Kidney epithelial cell (primary cell): Measurements from ENCODE around the gene TLR9. TPM values are rescaled to one million over a fixed set of nuclear protein-coding genes. Genes with fewer than 3 reads are reported as not detected.

Source experiments
- DNase-seq: peaks from one replicate; pipeline ENCODE4 v3.0.0-alpha.2; 2010; ENCODE audit warnings: low read depth
- H3K27me3 ChIP-seq: 2 replicates; pipeline ENCODE4 v1.6.0; 2011; ENCODE audit warnings: low read length; ENCODE audit not compliant: control insufficient read depth, insufficient read depth
- H3K36me3 ChIP-seq: 2 replicates; pipeline ENCODE4 v1.5.1; 2011; ENCODE audit warnings: low read length; ENCODE audit not compliant: control insufficient read depth, insufficient read depth
- H3K4me3 ChIP-seq: 2 replicates; pipeline ENCODE4 v1.5.1; 2011; ENCODE audit warnings: low read depth, mild to moderate bottlenecking, control low read depth, low read length
- total RNA-seq: library from RNA; depleted of rRNA; stranded (reverse); fragments of >200 nt; gene quantifications from 2 replicates; pipeline ENCODE4 v1.2.3, GENCODE V29; 2015
- TF ChIP-seq, protein P1 (sequence below): IDR thresholded peaks from 2 replicates; pipeline ENCODE4 v1.5.1; 2011; ENCODE audit warnings: mild to moderate bottlenecking, moderate library complexity, low read length, control low read depth, inconsistent platforms; ENCODE audit not compliant: insufficient read depth, poor library complexity, severe bottlenecking

TLR9 gene
- total RNA-seq, 1 donor from 2014 or later, result not detected

DNA sequence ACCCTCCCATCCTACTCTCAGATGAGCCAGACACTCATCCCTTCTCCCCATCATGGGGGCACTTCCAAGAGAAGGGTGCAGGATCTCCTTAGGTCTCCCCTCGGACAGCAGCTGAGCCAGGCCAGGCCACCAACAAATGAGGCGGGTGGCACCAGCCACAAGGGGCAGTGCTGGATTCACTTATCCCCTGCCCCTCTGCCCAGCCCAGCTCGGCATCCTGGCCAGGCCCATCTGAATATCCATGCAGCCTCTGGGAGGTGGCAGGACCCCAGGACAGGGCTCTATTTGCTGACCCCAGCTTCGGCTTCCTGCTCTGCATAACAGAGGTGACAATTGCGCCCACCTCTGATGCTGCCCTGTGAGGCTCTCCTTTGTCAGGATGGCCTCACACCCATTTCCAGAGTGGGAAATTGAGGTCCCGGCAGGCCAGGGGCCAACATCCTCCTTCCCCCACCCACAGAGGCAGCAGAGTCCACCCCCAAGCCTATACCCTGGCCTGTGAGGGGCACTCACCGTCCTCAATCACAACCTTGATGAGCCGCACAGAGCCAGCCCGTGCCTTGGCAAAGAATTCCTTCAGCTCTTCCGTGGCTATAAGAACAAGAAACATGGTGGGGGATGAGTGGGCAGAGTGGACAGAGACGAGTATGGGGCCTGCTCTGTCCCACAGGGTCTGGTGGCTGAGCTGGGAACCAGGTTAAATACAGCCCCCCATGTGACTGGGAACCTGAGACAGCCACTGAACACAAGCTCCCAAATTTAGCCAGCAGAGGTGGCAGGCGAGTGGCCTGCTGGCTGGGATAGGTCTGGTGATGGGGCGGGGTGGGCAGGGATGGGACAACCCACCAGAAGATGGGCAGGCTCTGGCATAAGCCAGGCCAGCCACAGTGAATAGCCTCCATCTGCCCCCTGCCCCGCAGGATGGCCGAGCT is 9.3 kb upstream of the TLR9 start:
- H3K4me3 ChIP-seq, result no peak overlapping the region
- no peak for DNase-seq
- no peaks in the 10 kb centered on the region for H3K27me3 ChIP-seq
- H3K36me3 ChIP-seq, result peaks cover 6% of the 10 kb centered on the region
- TF ChIP-seq, protein P1, sequence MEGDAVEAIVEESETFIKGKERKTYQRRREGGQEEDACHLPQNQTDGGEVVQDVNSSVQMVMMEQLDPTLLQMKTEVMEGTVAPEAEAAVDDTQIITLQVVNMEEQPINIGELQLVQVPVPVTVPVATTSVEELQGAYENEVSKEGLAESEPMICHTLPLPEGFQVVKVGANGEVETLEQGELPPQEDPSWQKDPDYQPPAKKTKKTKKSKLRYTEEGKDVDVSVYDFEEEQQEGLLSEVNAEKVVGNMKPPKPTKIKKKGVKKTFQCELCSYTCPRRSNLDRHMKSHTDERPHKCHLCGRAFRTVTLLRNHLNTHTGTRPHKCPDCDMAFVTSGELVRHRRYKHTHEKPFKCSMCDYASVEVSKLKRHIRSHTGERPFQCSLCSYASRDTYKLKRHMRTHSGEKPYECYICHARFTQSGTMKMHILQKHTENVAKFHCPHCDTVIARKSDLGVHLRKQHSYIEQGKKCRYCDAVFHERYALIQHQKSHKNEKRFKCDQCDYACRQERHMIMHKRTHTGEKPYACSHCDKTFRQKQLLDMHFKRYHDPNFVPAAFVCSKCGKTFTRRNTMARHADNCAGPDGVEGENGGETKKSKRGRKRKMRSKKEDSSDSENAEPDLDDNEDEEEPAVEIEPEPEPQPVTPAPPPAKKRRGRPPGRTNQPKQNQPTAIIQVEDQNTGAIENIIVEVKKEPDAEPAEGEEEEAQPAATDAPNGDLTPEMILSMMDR, result no peak

DNA sequence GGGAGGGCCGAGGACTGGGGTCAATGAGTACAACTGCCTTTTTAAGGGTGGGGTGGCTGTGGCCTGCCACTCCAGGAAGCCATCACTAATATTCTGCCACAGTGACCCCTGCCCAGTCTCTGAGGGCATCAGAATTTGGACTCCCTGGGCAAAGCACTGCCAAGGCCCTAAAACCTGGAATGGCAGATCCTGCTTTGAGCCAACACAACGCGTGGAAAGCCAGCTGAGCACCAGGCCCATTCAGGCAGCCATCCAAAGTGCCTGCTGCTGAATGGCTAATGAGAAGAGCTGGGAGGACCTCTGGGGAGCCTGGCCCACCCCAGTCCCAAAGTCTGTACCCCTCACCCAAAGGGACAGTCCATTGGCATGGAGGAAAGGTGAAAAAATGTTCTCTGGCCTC is 8.5 kb upstream of the TLR9 start:
- H3K36me3 ChIP-seq, result peaks cover 8% of the 10 kb centered on the region
- DNase-seq, result no peak
- TF ChIP-seq, protein P1, result no peak

DNA sequence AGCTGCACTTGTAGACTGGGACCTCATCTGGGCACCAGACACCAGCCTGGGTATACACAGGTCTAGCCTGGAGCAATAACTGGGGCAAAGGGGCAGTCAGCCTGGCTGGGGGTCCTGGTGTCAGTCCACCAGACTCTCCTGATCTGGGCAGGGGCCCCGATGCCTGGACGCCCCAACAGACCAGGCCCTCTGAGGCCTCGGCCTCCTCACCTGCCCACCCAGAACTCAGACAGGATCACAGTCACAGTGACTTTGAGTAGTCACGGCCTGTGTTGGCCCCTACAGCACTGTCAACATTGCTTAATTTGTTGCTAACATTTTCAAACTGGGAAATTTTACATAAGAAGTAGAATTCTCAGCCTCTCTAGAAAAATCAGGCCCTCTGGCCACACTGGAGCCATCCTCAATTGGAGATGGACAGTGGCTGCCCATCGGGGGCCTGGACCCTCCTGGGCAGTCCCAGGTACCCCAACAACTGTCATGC is 7.7 kb upstream of the TLR9 start:
- H3K4me3 ChIP-seq, result no peak overlapping the region
- TF ChIP-seq, protein P1, result no peak
- H3K36me3 ChIP-seq, result peaks cover 8% of the 10 kb centered on the region
- no peaks in the 10 kb centered on the region for H3K27me3 ChIP-seq
- no peak for DNase-seq

More for the DNA sequence above, 8.5 kb upstream of the TLR9 start:
- H3K4me3 ChIP-seq, result no peak overlapping the region
- no peaks in the 10 kb centered on the region for H3K27me3 ChIP-seq

DNA sequence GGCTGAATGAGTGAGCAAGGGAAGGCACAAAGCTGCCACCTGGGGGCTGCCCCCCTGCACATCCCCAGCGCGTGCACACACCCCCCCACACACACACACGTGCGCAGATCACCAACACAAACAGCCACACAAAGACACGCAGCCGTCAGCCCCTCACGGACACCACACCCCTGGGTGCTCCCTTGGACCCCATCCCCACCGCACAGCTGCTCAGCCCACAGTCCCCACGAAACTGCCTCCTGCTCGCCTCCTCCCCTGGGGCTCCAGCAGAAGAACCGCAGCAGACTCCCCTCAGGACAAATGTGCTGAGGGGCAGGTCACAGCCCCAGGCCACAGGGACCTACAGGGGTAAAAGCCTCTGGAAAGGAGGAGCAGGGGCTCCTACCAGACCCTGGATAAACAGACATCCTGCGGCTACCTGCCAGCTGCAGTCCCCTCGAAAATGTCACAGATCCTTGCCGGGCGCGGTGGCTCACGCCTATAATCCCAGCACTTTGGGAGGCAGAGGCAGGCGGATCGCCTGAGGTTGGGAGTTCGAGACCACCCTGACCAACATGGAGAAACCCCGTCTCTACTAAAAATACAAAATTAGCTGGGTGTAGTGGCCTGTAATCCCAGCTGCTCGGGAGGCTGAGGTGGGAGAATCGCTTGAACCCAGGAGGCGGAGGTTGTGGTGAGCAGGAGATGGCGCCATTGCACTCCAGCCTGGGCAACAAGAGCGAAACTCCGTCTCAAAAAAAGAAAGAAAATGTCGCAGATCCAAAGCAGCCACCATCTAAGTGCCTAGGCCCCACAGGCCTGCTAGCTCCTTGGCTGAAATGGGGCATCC is 7.0 kb upstream of the TLR9 start:
- Histone ChIP-seq H3K36me3 (peaks cover 8% of the 10 kb centered on the region), H3K27me3 (no peaks in the 10 kb centered on the region)
- TF ChIP-seq, protein P1, result peak; percentile 3

DNA sequence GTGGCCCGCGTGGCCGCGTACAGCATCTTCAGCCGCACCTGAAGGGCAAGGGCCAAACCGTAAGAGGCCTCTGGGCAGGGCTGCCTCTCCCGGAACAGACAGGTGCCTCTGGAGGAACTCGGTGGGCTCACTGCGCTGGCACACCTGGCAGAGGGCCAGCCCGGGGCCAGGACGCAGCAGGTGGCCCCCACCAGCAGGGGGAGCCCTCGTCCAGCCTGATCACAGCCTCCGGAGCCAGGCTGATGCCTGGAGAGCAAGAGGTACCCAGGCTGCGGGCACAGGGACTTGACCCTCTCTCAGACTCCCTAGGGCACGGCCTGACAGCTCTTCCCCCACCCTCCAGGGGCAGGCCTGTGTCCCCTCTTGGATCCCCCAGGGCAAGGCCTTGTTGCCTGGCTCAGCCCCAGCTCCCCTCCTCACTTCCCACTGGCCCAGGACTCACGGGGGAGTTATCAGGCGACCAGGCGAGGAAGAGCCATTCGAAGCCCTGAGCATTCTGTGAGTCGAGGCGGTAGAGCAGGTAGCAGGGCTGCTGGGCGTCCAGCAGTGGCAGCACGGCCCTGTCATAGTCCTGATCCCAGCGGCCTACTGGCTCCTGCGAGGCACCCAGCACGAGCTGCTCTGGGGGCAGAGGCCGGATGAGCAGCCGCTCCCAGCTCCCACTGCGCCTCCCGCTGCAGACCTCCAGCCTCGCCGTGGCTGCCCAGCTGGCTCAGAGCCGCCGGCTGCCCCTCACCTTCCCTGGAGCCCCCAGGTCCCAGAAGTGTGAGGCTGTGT is 6.2 kb upstream of the TLR9 start:
- DNase-seq, result no peak
- peaks cover 8% of the 10 kb centered on the region for H3K36me3 ChIP-seq
- H3K4me3 ChIP-seq, result no peak overlapping the region
- H3K27me3 ChIP-seq, result no peaks in the 10 kb centered on the region
- TF ChIP-seq, protein P1, result peak; percentile 94

More for the DNA sequence above, 7.0 kb upstream of the TLR9 start:
- no peak for DNase-seq
- H3K4me3 ChIP-seq, result no peak overlapping the region
